ENCODE results near the gene MAP2K7. TPM values are rescaled to one million over a fixed set of nuclear protein-coding genes. Genes with fewer than 3 reads are reported as not detected.

MAP2K7 gene
- total and polyA plus RNA-seq, 8 donors = 25.7 to 33.1 (median 30.6) TPM

DNA sequence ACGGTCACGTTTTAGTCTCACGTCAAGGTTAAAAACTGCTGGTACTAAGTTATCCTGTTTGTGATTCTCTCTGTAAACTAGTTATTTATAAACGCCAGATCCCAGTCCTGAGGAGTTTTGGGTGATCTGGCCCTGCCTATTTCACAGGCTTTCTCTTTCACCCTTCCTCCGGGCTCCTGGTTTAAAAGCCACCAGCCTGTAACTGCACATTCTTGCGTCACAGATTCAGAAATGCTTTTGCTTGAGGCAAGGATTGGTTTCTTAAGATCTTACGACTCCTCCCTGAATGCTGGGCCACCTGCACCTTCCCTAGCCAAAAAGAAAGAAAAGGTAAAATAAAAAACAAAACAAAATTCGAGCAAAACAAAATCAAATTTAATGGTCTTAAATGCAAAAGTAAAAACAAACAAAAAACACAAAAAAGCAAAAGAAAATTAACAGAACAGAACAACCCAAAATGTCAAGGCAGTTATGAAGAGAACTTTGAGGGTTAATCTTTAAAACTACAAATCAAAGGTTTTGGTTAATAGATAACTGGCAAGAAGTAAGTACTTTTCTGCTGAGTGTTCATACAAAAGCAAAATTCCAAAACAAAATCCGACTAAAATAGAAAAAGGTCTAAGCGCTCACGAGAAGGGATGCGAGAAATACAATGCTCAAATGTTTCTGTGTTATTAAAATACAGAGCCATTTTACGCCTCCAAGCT lies 58.4 kb downstream of the MAP2K7 start:
- intact Hi-C loops (cut with DNase I) = loop anchor here in 1 of 2 donors (10.0 kb wide), 1 partner anchor 293 kb away; no protein-coding TSS in a partner anchor
- TF ChIP-seq, protein P1, sequence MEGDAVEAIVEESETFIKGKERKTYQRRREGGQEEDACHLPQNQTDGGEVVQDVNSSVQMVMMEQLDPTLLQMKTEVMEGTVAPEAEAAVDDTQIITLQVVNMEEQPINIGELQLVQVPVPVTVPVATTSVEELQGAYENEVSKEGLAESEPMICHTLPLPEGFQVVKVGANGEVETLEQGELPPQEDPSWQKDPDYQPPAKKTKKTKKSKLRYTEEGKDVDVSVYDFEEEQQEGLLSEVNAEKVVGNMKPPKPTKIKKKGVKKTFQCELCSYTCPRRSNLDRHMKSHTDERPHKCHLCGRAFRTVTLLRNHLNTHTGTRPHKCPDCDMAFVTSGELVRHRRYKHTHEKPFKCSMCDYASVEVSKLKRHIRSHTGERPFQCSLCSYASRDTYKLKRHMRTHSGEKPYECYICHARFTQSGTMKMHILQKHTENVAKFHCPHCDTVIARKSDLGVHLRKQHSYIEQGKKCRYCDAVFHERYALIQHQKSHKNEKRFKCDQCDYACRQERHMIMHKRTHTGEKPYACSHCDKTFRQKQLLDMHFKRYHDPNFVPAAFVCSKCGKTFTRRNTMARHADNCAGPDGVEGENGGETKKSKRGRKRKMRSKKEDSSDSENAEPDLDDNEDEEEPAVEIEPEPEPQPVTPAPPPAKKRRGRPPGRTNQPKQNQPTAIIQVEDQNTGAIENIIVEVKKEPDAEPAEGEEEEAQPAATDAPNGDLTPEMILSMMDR (IDR thresholded peaks at IDR 0.05) = no peak
- H3K36me3 ChIP-seq = peaks cover 0 to 84% of the 10 kb centered on the region in 2 donors
- no peaks in the 10 kb centered on the region for H3K4me1 ChIP-seq
- ATAC-seq (no peak), DNase-seq (no peak)
- no peaks in the 10 kb centered on the region for H3K9me3 ChIP-seq
- H3K27me3 ChIP-seq = no peaks in the 10 kb centered on the region
- no peak overlapping the region for H3K27ac ChIP-seq
- H3K4me3 ChIP-seq = no peak overlapping the region

DNA sequence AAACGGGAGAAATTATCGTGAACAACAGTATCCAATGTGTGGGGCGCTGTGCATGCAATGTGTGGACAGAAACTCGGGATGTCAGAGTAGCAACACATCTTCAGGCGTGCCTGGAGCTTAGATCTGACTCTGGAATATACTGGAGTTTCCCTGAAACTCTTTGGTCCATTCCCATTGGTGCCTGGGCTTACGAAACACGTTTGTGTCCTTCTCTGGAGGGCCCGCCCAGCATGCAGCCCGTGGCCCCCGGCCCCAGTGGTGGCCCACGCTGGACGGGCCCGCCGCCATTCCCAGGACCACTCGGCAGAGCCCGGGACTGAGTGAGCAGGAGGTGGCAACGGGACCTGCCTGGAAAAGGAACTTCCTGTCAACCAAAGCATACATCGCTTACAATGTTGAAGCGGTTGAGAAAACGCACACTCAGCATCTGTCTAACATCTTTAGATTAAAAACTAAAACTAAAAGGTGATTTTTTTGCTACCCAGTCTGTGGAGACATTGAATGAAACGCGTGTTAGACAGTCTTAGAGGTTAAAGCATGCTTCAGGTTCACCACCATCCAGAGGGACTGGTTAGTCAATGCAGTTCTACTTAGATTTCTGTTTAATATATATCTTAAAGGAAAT lies 59.1 kb downstream of the MAP2K7 start:
- no peaks in the 10 kb centered on the region for H3K9me3 ChIP-seq
- intact Hi-C loops (cut with DNase I) = loop anchor here in 1 of 2 donors (10.0 kb wide), 1 partner anchor 292 kb away; no protein-coding TSS in a partner anchor
- DNase-seq (peak in 1 of 4 donors; percentile 47), ATAC-seq (no peak)
- TF ChIP-seq, protein P1 (IDR thresholded peaks at IDR 0.05) = no peak
- H3K4me3 ChIP-seq = no peak overlapping the region
- H3K36me3 ChIP-seq = peaks cover 0 to 87% of the 10 kb centered on the region in 2 donors
- no peaks in the 10 kb centered on the region for H3K4me1 ChIP-seq
- no peaks in the 10 kb centered on the region for H3K27me3 ChIP-seq
- H3K27ac ChIP-seq = no peak overlapping the region

DNA sequence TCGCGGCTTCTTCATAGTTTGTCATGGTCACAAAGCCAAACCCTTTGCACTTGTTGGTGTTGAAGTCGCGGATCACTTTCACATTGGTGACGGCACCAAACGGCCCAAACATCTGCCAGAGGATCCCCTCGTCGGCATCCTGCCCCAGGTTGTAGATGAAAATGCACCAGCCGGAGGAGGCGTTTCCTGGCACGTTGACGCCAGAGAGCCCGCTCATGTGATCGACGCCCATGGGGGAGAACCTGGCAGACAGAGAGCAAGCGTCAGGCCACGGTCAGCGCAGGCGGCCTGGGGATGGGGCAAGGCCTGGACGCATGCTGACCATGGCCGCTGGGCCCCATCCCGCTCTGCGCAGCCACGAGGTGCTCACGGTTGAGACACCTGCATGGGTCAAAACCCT lies 59.9 kb downstream of the MAP2K7 start:
- no peak overlapping the region for H3K27ac ChIP-seq
- intact Hi-C loops (cut with DNase I) = loop anchor here in 1 of 2 donors (10.0 kb wide), 1 partner anchor 291 kb away; no protein-coding TSS in a partner anchor
- peak in 1 of 4 donors; percentile 74 for DNase-seq
- H3K27me3 ChIP-seq = no peaks in the 10 kb centered on the region
- H3K9me3 ChIP-seq = no peaks in the 10 kb centered on the region
- no peak for ATAC-seq
- H3K36me3 ChIP-seq = peaks cover 0 to 88% of the 10 kb centered on the region in 2 donors
- TF ChIP-seq, protein P1 (IDR thresholded peaks at IDR 0.05) = no peak
- no peaks in the 10 kb centered on the region for H3K4me1 ChIP-seq
- no peak overlapping the region for H3K4me3 ChIP-seq

Other genes starting within 250 kb of the MAP2K7 start
- 10 to 100 TPM in 1 of 2 donors, 1 to 10 TPM in 1; 3.6 to 22.4 TPM for gene RETN, start 234.8 kb upstream of the MAP2K7 start, total RNA-seq
- gene RETN, start 234.8 kb upstream of the MAP2K7 start, polyA plus RNA-seq (ENCODE audit: insufficient read length in 6 of 6) = 1 to 10 TPM; 1.2 to 3.9 (median 1.9) TPM
- gene MCEMP1, start 226.8 kb upstream of the MAP2K7 start, total RNA-seq = 100 to 1,000 TPM in 1 of 2 donors, 10 to 100 TPM in 1; 26.4 to 112 TPM
- under 1 TPM; 0.32 to 0.90 (median 0.52) TPM for gene MCEMP1, start 226.8 kb upstream of the MAP2K7 start, polyA plus RNA-seq (ENCODE audit: insufficient read length in 6 of 6)
- gene TRAPPC5, start 223.0 kb upstream of the MAP2K7 start, total RNA-seq = 100 to 1,000 TPM; 105 to 106 TPM
- gene TRAPPC5, start 223.0 kb upstream of the MAP2K7 start, polyA plus RNA-seq (ENCODE audit: insufficient read length in 6 of 6) = 10 to 100 TPM; 25.7 to 51.5 (median 40.3) TPM
- gene FCER2, start 201.7 kb upstream of the MAP2K7 start, total RNA-seq = under 1 TPM; 0.58 to 0.73 TPM
- under 1 TPM; 0.27 to 0.61 (median 0.47) TPM for gene FCER2, start 201.7 kb upstream of the MAP2K7 start, polyA plus RNA-seq (ENCODE audit: insufficient read length in 6 of 6)
- 1 to 10 TPM; 2.1 to 2.2 TPM for gene CLEC4G, start 171.8 kb upstream of the MAP2K7 start, total RNA-seq
- under 1 TPM in 4 of 6 donors, not detected in 2; 0.20 to 0.38 (median 0.25) TPM for gene CLEC4G, start 171.8 kb upstream of the MAP2K7 start, polyA plus RNA-seq (ENCODE audit: insufficient read length in 6 of 6)
- 10 to 100 TPM in 1 of 2 donors, 1 to 10 TPM in 1; 9.2 to 10.6 TPM for gene CD209, start 156.3 kb upstream of the MAP2K7 start, total RNA-seq
- 1 to 10 TPM; 2.9 to 4.3 (median 3.1) TPM for gene CD209, start 156.3 kb upstream of the MAP2K7 start, polyA plus RNA-seq (ENCODE audit: insufficient read length in 6 of 6)
- 1 to 10 TPM in 1 of 2 donors, not detected in 1; 2.7 TPM for gene CLEC4M, start 140.6 kb upstream of the MAP2K7 start, total RNA-seq
- gene CLEC4M, start 140.6 kb upstream of the MAP2K7 start, polyA plus RNA-seq (ENCODE audit: insufficient read length in 6 of 6) = 1 to 10 TPM in 4 of 6 donors, under 1 TPM in 2; 0.78 to 2.2 (median 1.3) TPM
- 10 to 100 TPM; 14.2 to 16.9 TPM for gene EVI5L, start 73.7 kb upstream of the MAP2K7 start, total RNA-seq
- 10 to 100 TPM; 11.3 to 18.1 (median 14.7) TPM for gene EVI5L, start 73.7 kb upstream of the MAP2K7 start, polyA plus RNA-seq (ENCODE audit: insufficient read length in 6 of 6)
- 1 to 10 TPM; 1.2 to 4.2 TPM for gene PRR36, start 29.5 kb upstream of the MAP2K7 start, total RNA-seq
- gene PRR36, start 29.5 kb upstream of the MAP2K7 start, polyA plus RNA-seq (ENCODE audit: insufficient read length in 6 of 6) = 10 to 100 TPM in 3 of 6 donors, 1 to 10 TPM in 3; 8.4 to 13.4 (median 10.1) TPM
- gene LRRC8E, start 15.4 kb upstream of the MAP2K7 start, total RNA-seq = 10 to 100 TPM in 1 of 2 donors, 1 to 10 TPM in 1; 5.9 to 10.5 TPM
- 1 to 10 TPM; 3.7 to 5.7 (median 4.5) TPM for gene LRRC8E, start 15.4 kb upstream of the MAP2K7 start, polyA plus RNA-seq (ENCODE audit: insufficient read length in 6 of 6)
- under 1 TPM; 0.29 to 0.55 TPM for gene TGFBR3L, start 11.0 kb downstream of the MAP2K7 start, total RNA-seq
- gene TGFBR3L, start 11.0 kb downstream of the MAP2K7 start, polyA plus RNA-seq (ENCODE audit: insufficient read length in 6 of 6) = under 1 TPM in 4 of 6 donors, not detected in 2; 0.11 to 0.26 (median 0.19) TPM
- gene SNAPC2, start 16.5 kb downstream of the MAP2K7 start, total RNA-seq = 10 to 100 TPM; 15.2 to 20.5 TPM
- gene SNAPC2, start 16.5 kb downstream of the MAP2K7 start, polyA plus RNA-seq (ENCODE audit: insufficient read length in 6 of 6) = 10 to 100 TPM; 11.1 to 18.5 (median 14.9) TPM
- 1 to 10 TPM; 6.5 to 8.5 TPM for gene CTXN1, start 22.3 kb downstream of the MAP2K7 start, total RNA-seq
- 10 to 100 TPM in 3 of 6 donors, 1 to 10 TPM in 3; 4.2 to 13.3 (median 9.9) TPM for gene CTXN1, start 22.3 kb downstream of the MAP2K7 start, polyA plus RNA-seq (ENCODE audit: insufficient read length in 6 of 6)
- 10 to 100 TPM; 42.2 to 52.1 TPM for gene TIMM44, start 39.8 kb downstream of the MAP2K7 start, total RNA-seq
- gene TIMM44, start 39.8 kb downstream of the MAP2K7 start, polyA plus RNA-seq (ENCODE audit: insufficient read length in 6 of 6) = 10 to 100 TPM; 36.7 to 56.5 (median 42.9) TPM
- gene ELAVL1, start 101.8 kb downstream of the MAP2K7 start, total RNA-seq = 10 to 100 TPM; 67.8 to 73.2 TPM
- 10 to 100 TPM; 64.3 to 76.0 (median 71.2) TPM for gene ELAVL1, start 101.8 kb downstream of the MAP2K7 start, polyA plus RNA-seq (ENCODE audit: insufficient read length in 6 of 6)
- not detected for gene CCL25, start 148.9 kb downstream of the MAP2K7 start, total RNA-seq
- gene CCL25, start 148.9 kb downstream of the MAP2K7 start, polyA plus RNA-seq (ENCODE audit: insufficient read length in 6 of 6) = under 1 TPM in 4 of 6 donors, not detected in 2; 0.23 to 0.46 (median 0.37) TPM
- 1 to 10 TPM in 1 of 2 donors, under 1 TPM in 1; 0.63 to 4.8 TPM for gene FBN3, start 245.7 kb downstream of the MAP2K7 start, total RNA-seq
- 10 to 100 TPM; 63.6 to 84.0 (median 75.0) TPM for gene FBN3, start 245.7 kb downstream of the MAP2K7 start, polyA plus RNA-seq (ENCODE audit: insufficient read length in 6 of 6)

Measured in left lung (tissue), 10 donors.